Mammary epithelial cell (primary cell): ENCODE results near the gene PLXNA4.

ENCODE experiments used
- CTCF ChIP-seq, 2 donors: IDR thresholded peaks in 1 of 2; conservative IDR thresholded peaks in 1 of 2; 2 replicates each; pipeline ENCODE4 v1.5.1; 2011 to 2012; ENCODE audit warnings: inconsistent platforms in 2 of 2, low read length in 2 of 2, mild to moderate bottlenecking in 2 of 2, control low read depth in 1 of 2, low read depth in 1 of 2; ENCODE audit not compliant: insufficient read depth in 1 of 2; ENCODE audit errors: extremely low read depth in 1 of 2
- EZH2 ChIP-seq: IDR thresholded peaks from 2 replicates; pipeline ENCODE4 v1.6.1; 2012; ENCODE audit warnings: low read length, inconsistent platforms, borderline replicate concordance

- TF ChIP-seq CTCF (conservative IDR thresholded peaks at IDR 0.05 in 1 of 2, IDR thresholded peaks at IDR 0.05 in 1 of 2; ENCODE audit: extremely low read depth in 1 of 2, insufficient read depth in 1 of 2, low read depth in 1 of 2, low read length in 2 of 2) (no peak), EZH2 (no peak)
Observed at GRCh38 chr7:132176719-132177118, 399.6 kb downstream of the PLXNA4 start.
